HG03060 (cell line): ENCODE measurements around the gene KCNMA1.
"Not testable (repeated sequence)": the region's sequence is repeated elsewhere in the genome, so short reads cannot be mapped to it uniquely, and the experiment has no call there.

Experiments used
- ATAC-seq: cut with Tn5 transposase; IDR thresholded peaks from one replicate; pipeline ENCODE4 v1.9.1; 2021; ENCODE audit warnings: low read depth, moderate number of reproducible peaks; ENCODE audit not compliant: unreplicated experiment

KCNMA1 gene

GRCh38 chr10:77589703-77590102 lies 47.9 kb downstream of the KCNMA1 start:
- ATAC-seq, result not testable (repeated sequence)

DNA sequence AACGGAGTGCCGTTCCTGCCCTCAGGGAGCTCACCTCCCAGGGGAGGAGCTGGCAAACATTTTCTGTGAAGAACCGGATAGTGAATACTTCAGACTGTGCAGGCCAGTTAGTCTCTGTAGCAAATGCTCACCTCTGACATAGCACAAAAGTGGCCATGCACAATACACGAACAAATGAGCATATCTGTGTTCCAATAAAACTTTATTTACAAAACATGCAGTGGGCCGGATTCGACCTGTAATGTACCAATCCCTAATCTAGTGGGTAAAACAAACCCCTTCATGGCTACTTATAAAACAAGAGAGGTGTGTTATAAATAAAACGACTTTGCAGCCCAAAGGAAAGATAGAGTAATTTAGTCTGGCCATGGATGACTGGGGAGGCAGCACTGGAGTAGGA lies 48.7 kb downstream of the KCNMA1 start:
- ATAC-seq, result no peak

- ATAC-seq, result no peak
These were observed 50.2 kb downstream of the KCNMA1 start for GRCh38 chr10:77587416-77587790.

- no peak for ATAC-seq
These were observed 50.7 kb downstream of the KCNMA1 start for GRCh38 chr10:77586719-77587415.

DNA sequence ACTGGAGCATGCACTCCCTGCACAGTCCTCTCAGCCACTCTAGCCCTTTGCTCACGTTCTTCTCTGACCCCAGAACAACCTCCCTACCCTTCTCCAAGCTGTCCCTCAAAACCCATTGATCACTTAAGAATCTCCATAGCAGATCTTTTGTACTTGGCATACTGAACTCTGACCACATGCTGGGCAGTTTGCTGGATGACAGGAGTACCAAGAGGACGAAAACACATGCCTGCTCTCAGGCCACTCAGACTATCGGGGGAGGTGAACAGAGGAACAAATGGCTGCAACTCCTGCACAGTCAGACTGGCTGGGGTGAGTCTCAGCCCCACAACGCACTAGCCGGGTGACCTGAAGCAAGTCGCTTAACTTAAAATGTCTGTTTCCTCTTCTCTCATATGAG lies 52.7 kb downstream of the KCNMA1 start:
- no peak for ATAC-seq

GRCh38 chr10:77583527-77583926 lies 54.1 kb downstream of the KCNMA1 start:
- no peak for ATAC-seq

GRCh38 chr10:77582710-77583115 lies 54.9 kb downstream of the KCNMA1 start:
- ATAC-seq, result no peak

DNA sequence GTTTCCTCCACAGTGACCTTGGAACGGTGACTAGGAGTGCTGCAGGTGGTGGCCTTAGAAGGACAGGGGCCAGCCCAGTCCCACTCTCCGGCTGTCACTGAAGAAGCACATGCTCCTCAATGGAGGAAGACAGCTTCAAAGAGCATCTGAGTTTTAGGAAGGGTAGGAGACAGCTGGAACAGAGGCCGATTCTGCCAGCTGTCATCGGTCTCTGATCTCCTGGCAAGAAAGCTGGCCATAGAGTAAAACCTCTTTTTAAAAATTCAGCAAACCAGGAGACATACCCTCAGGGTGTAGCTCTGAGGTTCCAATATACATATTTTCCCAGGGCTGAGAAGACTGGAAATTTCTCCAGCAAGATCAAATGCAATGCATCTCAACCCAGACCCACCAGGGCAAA lies 55.9 kb downstream of the KCNMA1 start:
- no peak for ATAC-seq

DNA sequence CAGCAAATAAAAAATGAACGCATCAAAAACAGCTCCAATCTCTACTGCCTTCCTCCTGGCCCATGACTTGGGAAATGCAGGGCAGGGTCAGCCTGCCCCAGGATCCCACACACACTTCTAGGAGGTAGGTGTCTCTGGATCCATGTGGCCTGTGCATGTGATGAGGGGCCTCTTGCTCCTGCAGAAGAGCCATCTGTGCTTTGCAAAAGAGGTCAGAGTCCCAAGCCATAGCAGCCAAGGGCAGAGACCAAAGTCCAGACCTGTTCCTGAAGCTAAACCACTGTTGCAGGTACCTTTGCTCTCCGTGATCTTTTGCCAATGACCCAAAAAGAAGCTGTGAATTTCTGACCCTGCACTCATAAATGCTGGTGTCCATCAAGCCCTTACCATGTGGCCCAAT lies 57.1 kb downstream of the KCNMA1 start:
- ATAC-seq, result no peak

DNA sequence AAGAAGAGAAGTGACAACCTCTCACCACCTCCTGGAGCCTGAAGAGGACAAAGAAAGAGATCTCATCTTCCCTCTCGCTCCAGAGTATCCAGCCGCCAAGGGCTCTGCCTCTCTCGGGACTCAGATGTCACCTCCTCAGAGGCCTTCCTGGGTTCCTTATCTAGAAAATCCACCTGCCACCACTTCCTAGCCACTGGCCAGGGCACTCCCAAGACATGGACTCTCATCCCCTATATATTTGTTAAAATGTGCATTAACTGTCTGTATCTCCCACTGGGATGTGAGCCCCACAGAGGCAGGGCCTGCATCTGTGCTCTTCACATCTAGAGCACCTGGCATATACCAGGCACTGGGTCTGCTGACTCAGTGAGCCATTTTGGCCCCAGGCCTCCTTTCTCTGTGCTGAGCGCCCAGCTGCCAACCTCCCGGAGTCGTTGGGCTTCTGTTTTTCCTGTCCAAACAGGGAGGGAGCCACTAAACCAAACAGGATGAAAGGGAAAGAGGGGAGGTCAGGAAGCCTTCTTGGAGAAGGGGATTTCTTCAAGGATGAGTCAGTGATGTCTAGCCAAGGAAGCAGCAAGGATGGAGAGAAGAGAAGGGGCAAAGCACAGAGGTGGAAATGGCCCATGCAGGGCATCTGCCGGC lies 58.9 kb downstream of the KCNMA1 start:
- ATAC-seq, result no peak

DNA sequence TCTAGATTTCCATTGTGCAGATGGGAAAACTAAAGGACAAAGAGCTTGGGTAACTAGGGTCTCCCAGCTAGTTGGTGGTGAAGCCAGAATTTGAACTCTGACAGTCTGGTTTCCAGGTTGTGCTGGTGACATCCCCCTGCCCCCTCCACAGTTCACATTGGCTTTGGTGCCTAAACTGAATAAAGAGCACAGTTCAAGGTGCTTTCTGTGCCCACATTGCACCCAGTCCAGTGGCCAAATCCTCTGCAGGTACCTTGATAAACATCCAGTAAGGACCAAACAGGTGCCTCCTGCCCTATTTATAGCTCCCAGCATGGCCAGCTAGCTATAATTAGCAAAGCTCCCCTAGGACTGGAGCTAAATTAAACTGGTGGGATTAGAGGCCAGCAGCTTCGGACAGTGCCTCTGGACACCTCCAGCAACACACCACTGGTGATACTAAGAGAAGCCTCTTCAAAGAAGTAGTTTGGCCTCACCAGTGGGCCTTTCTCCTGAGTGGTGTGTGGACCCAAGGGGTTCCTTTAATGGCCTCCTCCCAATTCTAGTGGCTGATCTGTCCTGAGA lies 59.9 kb downstream of the KCNMA1 start:
- no peak for ATAC-seq

DNA sequence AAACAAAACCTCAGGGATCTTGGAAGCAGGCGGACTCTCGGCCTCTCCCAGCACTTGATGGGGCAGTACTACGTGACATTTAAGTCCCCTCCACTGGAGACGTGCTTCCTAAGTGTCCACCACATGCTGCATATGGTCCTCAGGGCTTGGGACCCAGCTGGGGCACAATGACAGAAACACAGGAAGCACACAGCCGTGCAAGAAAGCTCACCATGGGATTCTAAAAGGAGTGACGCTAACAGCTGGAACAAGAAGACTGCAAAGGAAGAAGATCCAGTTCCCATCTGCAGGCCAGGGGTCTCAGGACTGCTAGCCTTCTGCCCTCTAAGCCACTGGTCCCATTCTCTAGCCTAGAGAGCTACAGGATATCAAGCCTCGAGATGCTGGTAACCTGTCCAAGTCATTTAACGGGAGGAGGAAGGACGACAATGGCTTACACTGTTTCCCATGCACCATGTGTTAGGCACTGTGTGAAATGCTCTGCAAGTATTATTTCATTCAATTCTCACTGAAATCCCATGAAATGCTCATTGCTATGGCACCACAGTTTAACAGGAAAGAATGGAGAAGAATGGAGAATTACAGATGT lies 61.1 kb downstream of the KCNMA1 start:
- no peak for ATAC-seq

- ATAC-seq, result no peak
These were observed 61.6 kb downstream of the KCNMA1 start for GRCh38 chr10:77576007-77576367.

DNA sequence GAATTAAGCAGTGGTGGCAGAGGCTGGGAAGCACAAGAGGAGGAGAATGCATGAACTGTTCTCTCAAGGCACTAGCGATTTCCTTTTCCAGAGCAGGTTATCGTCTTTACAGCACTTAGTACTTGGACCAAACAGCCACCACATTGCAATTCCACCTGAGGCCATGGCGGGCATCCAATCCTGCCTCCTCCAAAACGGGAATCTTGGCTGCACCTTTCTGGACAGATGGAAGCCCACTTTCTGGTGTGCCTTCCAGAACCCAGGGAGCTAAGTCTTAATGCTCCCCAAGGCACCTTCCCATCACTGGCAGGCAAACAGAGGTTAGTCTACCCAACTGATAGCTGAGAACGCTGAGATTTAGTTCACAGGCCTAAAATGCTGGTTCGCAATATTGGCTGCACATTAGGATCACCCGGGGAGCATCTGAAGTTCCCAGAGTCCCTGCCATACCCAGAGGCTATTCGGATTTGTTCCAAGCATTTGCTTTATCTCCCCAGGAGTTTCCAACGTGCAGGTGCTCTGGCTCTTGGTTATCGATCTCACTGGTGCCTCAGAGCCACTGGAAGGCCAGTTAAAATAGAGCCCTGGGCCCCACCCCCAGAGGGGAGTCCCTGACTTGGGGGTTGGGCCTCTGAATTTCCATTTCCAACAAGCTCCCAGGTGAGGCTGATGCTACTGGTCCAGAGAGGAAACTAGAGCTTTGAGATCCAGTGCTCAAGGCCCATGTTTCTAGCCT lies 62.2 kb downstream of the KCNMA1 start:
- no peak for ATAC-seq

DNA sequence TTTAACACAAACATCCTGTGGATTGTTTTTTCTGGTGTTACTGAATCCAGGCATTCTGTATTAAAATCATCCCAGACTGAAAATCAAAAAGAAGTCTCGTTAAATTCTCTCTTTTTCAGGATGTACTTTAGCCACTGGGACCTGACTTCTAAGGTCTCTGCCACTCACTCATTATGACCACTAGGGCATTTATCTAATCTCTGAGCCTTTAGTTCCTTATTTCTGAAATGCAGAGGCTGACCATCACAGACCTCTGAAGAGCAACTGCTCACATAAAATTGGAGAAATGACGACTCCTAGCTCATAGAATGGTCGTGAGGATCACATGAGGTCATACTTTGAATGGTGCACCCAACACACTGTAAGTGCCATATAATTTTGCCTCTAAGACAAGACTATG lies 63.2 kb downstream of the KCNMA1 start:
- ATAC-seq, result no peak

- not testable (repeated sequence) for ATAC-seq
These were observed 65.1 kb downstream of the KCNMA1 start for GRCh38 chr10:77572520-77572919.

GRCh38 chr10:77571490-77571889 lies 66.1 kb downstream of the KCNMA1 start:
- ATAC-seq, result no peak

DNA sequence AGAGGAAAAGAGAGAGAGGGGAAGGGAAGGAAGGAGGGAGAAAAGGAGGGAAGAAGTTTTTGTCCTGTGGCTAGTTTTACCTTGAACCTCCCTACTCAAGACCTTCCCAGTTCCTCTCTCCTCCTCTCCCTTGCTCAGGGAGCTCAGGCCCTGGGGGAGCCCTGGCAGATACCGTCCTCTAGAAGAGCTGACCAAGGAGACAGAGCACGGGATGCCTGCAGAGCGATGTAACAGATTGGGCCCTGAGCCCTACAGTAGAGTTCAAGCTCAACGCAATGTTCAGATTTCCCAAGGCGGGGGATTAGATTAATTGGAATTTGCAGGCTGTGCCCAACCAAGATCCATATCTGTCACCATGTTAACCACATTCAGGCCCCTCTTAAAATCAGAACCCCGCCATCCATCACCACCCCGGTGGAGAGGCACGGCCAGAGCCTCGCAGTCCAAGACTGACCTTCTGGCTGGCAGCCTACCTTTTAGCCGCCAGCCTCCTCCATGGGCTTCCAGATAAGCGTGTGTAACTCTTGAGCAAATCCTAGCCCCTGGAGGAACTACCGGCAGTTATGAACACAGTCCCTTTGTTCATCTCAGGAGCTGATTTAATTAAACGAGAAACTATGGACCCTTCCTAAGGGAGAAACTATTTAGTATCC lies 70.6 kb downstream of the KCNMA1 start:
- ATAC-seq, result no peak

DNA sequence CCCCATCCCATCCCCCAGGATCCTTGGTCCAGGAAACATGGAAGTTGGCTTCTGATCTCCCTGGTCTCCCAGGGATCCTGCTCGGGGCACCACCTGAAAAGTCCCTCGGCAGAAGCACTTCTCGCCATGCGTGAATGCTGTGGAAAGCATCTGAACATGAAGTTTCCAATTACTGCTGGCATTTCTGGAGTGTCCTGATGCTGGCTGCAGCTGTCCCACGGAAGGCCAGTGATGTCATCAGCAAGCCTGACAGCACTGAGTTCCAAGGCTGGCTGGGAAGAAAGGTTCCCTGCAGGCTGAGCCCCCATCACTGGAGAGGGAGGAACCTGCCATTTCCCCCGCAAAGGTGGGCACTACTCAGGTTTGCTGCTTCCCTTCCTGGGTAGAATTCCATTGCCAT lies 71.4 kb downstream of the KCNMA1 start:
- ATAC-seq, result no peak

GRCh38 chr10:77565590-77566023 lies 72.0 kb downstream of the KCNMA1 start:
- ATAC-seq, result no peak
